GM19193 (cell line): ENCODE results near the gene LDLRAD2.

Source experiments
- POLR2A ChIP-seq: IDR thresholded peaks from 4 replicates; pipeline ENCODE4 v1.6.1; 2011; ENCODE audit not compliant: insufficient read depth, insufficient read length; ENCODE audit errors: extremely low read depth

LDLRAD2 gene

GRCh38 chr1:21833392-21833976 is 21.4 kb downstream of the LDLRAD2 start:
- no peak for TF ChIP-seq POLR2A

- TF ChIP-seq POLR2A: no peak
Measured at GRCh38 chr1:21834094-21834493, 22.0 kb downstream of the LDLRAD2 start.

- TF ChIP-seq POLR2A: no peak
Measured at GRCh38 chr1:21834666-21835065, 22.6 kb downstream of the LDLRAD2 start.

- TF ChIP-seq POLR2A: no peak
Measured at GRCh38 chr1:21836010-21836409, 23.9 kb downstream of the LDLRAD2 start.

GRCh38 chr1:21836729-21837128 is 24.7 kb downstream of the LDLRAD2 start:
- TF ChIP-seq POLR2A: no peak

GRCh38 chr1:21837476-21837875 is 25.4 kb downstream of the LDLRAD2 start:
- no peak for TF ChIP-seq POLR2A

GRCh38 chr1:21838359-21839157 is 26.5 kb downstream of the LDLRAD2 start:
- TF ChIP-seq POLR2A: no peak

- TF ChIP-seq POLR2A: no peak
Measured at GRCh38 chr1:21839337-21840037, 27.4 kb downstream of the LDLRAD2 start.

- no peak for TF ChIP-seq POLR2A
Measured at GRCh38 chr1:21840981-21841380, 28.9 kb downstream of the LDLRAD2 start.

GRCh38 chr1:21841852-21842466 is 29.9 kb downstream of the LDLRAD2 start:
- TF ChIP-seq POLR2A: no peak

- TF ChIP-seq POLR2A: no peak
Measured at GRCh38 chr1:21842606-21843162, 30.6 kb downstream of the LDLRAD2 start.

- TF ChIP-seq POLR2A: no peak
Measured at GRCh38 chr1:21843208-21843607, 31.1 kb downstream of the LDLRAD2 start.

- TF ChIP-seq POLR2A: no peak
Measured at GRCh38 chr1:21843996-21844395, 31.9 kb downstream of the LDLRAD2 start.

- TF ChIP-seq POLR2A: no peak
Measured at GRCh38 chr1:21845646-21846641, 33.9 kb downstream of the LDLRAD2 start.
